Retinal pigment epithelial cell (primary cell): ENCODE data around the gene KHSRP.
"Not testable (repeated sequence)": the region's sequence is repeated elsewhere in the genome, so short reads cannot be mapped to it uniquely, and the experiment has no call there.

ENCODE experiments used
- DNase-seq: peaks from one replicate; pipeline ENCODE4 v3.0.0-alpha.2; 2010; ENCODE audit warnings: low read depth
- H3K4me3 ChIP-seq: 2 replicates; pipeline ENCODE4 v1.5.1; 2011; ENCODE audit warnings: mild to moderate bottlenecking, low read length, control low read depth, moderate library complexity
- TF ChIP-seq, protein P1 (sequence below): conservative IDR thresholded peaks from 2 replicates; pipeline ENCODE4 v1.5.1; 2011; ENCODE audit warnings: low read depth, low read length, control low read depth, inconsistent platforms

The KHSRP gene

DNA sequence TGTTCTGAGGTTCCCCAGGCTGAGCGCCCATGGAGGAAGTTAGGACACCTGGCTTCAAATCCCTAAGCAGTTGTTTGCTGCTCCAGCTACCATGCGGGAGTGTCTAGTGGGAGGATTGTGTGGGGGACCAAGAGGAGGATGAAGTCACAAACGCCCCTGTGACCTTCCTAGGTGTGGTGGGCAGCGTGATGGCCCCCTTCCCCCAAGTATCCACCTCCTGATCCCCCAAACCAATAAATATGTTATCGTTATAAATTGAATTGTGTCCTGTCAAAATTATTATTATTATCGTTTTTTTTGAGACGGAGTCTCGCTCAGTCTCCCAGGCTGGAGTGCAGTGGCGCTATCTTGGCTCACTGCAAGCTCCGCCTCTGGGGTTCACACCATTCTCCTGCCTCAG, 9.1 kb upstream of the KHSRP start, which contains the start of gene SLC25A41:
Gene SLC25A41 (minus strand): TSS at position 101 of the 400 bp plus-strand sequence. CDS start 70 bp downstream, at position 31.
- TF ChIP-seq, protein P1, sequence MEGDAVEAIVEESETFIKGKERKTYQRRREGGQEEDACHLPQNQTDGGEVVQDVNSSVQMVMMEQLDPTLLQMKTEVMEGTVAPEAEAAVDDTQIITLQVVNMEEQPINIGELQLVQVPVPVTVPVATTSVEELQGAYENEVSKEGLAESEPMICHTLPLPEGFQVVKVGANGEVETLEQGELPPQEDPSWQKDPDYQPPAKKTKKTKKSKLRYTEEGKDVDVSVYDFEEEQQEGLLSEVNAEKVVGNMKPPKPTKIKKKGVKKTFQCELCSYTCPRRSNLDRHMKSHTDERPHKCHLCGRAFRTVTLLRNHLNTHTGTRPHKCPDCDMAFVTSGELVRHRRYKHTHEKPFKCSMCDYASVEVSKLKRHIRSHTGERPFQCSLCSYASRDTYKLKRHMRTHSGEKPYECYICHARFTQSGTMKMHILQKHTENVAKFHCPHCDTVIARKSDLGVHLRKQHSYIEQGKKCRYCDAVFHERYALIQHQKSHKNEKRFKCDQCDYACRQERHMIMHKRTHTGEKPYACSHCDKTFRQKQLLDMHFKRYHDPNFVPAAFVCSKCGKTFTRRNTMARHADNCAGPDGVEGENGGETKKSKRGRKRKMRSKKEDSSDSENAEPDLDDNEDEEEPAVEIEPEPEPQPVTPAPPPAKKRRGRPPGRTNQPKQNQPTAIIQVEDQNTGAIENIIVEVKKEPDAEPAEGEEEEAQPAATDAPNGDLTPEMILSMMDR, result no peak
- DNase-seq, result no peak
- no peak within 1 kb of the TSS for H3K4me3 ChIP-seq

DNA sequence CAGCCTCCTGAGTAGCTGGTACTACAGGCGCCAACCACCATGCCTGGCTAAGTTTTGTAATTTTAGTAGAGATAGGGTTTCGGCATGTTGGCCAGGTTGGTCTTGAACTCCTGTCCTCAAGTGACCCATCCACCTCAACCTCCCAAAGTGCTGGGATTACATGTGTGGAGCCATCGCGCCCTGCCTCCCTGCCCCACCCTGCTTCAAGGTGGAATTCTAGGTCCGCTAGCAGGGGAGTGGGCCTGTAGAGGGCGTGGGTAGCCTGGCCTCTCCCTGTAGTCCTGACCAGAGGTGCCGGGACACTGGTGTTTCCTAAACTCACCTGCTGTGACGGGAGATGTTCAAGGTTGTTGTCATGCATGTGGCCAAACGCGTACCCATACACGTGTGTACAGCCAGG, 8.6 kb upstream of the KHSRP start:
- no peak for DNase-seq
- no peak overlapping the region for H3K4me3 ChIP-seq
- TF ChIP-seq, protein P1, result no peak

DNA sequence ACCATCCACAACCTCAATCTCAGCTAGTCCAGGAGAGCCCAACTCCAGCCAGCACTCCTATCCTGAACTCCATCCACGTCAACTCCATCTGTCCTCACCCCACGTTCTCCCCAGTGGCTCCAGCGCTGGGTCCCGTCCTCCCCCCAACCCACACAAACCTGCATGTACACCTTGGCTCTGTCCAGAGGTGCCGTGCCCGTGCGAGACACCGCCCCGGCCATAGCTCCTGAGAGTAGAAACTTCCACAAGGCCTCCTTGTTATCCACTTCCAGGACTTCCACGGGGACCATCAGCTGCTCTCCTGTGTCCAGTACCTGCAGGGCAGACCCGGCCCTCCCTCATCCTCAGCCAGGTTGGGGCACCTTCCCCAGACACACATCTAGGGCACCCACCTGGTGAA, 7.3 kb upstream of the KHSRP start:
- no peak overlapping the region for H3K4me3 ChIP-seq
- no peak for DNase-seq
- TF ChIP-seq, protein P1, result no peak

DNA sequence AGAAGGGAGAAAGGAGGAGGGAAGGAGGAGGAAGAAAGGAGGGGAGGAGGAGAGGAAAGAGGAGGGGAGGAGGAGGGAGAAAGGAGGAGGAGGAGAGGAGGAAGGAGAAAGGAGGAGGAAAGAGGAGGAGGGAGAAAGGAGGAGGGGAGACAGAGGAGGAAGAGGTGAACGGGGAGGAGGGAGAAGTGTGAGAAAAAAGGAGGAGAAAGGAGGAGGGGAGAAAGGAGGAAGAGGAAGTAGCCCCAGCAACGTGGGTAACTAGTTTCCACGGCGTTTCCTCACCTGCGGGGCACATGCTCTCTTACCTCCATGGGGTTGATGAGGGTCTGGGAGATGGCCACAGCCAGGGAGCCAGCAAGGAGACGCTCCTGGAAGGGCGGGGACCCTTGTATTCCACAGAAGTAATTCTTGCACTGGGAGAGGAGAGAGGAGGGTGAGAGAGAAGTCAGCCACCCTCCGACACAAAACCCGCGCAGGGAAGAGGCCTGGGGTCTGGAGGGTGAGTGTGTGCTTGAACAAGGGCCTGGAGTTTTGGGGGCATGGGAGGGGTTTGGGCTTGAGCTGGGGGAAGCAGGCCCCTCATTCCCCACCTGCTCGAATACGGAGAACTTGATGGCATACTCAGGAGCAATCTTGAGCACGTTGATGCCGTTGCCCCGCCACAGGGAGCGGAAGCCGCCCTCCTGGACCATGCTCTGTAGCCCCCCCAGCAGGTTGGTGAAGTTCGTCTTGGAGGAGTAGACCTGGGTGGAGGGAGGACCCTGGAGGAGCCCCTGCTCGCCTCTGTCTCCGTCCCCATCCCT, 5.0 kb upstream of the KHSRP start:
- TF ChIP-seq, protein P1, result no peak
- DNase-seq, result no peak
- H3K4me3 ChIP-seq, result no peak overlapping the region

DNA sequence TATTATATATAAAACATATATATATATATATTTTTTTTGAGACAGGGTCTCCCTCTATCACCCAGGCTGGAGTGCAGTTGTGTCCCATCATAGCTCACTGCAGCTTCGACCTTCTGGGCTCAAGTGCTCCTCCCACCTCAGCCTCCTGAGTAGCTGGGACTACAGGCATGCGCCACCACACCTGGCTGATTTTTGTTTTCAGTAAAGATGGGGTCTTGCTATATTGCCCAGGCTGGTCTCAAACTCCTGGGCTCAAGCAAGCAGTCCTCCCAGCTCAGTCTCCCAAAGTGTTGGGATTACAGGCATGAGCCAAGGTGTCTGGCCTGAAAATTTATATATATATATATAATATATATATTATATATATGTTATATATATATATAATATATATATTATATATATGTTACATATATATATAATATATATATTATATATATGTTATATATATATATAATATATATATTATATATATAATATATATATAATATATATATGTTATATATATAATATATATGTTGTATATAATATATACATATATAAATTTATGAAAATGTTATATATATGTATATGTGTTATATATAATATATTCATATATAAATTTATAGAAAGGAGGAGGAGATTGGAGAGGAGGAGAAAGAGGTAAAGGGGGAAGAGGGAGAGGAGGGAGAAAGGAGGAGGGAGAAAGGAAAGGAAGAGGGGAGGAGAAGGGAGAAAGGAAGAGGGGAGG, 4.2 kb upstream of the KHSRP start:
- not testable (repeated sequence) for H3K4me3 ChIP-seq, DNase-seq

DNA sequence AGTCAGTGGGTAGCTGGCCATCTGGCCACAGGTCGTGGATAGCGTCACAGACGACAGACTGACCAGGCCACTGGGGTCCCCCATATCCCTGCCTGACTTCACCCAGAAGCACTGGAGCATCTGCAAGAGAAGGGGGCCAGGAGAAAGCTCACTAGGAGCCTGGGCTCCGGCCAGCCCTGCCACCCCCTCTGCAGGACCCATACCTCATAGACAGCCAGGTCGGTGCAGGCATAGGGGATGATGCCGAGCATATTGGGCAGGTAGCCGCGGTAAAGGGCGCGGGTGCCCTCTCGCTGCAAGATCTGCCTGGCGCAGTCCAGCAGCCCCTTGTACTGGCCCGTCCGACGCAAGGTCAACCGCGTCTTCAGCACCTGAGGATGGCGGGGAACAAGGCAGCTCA, 2.5 kb upstream of the KHSRP start:
- H3K4me3 ChIP-seq, result no peak overlapping the region
- DNase-seq, result no peak
- TF ChIP-seq, protein P1, result no peak

DNA sequence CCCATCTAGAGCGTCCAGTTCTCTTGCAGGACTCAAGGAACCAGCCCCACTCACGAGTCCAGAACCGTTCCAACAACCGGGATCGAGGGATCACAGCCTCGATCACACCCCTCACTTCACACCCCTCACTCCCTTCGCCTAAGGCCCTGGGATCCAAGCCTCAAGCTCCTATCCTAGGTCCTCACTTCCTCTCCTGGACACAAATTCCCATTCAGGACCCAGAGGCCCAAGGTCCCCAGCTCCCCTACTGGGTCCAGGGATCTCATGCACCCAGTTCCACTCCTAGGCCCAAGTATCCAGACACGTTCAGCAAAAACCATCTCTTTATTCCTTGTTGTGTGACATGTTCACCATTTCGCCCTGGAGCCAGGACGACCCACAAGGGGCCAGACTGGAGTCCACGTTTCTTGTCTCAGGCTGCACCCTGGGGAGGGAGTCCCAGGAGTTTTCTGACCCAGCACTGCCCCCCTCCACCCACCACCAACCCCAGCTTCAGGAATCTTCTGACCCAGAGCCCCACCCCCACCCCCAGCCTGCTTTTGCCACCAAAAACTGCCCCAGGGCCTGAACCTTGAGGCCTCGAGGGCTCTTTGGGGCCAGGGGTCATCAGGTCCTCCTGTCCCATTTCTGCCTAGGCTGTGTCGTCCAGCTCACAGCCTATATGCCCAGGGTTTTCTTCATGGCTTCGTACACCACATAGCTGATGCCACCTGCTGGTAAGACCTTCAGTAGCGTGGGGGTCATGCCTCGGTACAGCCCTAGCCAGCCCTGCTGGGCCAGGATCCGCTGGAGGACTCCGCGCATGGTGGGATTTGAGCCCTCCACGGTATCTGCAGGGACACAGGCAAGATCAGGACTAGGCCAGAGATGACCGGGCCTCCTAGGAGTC, 1.4 kb upstream of the KHSRP start:
- no peak overlapping the region for H3K4me3 ChIP-seq
- TF ChIP-seq, protein P1, result peak; percentile 16
- no peak for DNase-seq
